Breast epithelium (tissue), 4 donors: ENCODE measurements around the gene PPOX. TPM values are rescaled to one million over a fixed set of nuclear protein-coding genes. Genes with fewer than 3 reads are reported as not detected.
A peak's percentile ranks its signal among the peaks of the same experiment; 100 is the strongest.

Experiments used
- DNase-seq, 2 donors: peaks; one replicate each; pipeline ENCODE4 v3.0.0-alpha.2; 2019; ENCODE audit warnings: low spot score in 2 of 2
- H3K27ac ChIP-seq, 2 donors: fragments of 200-600 bp; sonication (generic) in 1 of 2; one replicate each; pipeline ENCODE4 v1.5.1; 2016 to 2019; ENCODE audit warnings: mild to moderate bottlenecking in 1 of 2
- H3K27me3 ChIP-seq, 2 donors: fragments of 200-600 bp; sonication (generic) in 1 of 2; one replicate each; pipeline versions ENCODE4 v1.5.1 to v1.6.0; 2017 to 2019; ENCODE audit warnings: control low read depth in 1 of 2, mild to moderate bottlenecking in 1 of 2
- H3K36me3 ChIP-seq: fragments of 200-600 bp; one replicate; pipeline ENCODE4 v1.5.1; 2019
- H3K4me1 ChIP-seq, 2 donors: fragments of 200-600 bp; sonication (generic); one replicate each; pipeline ENCODE4 v1.5.1; 2016 to 2019; ENCODE audit warnings: control low read depth in 1 of 2
- H3K4me3 ChIP-seq, 3 donors: fragments of 200-600 bp; sonication (generic); 1 replicate in 2 of 3; 2 replicates in 1 of 3; pipeline ENCODE4 v1.5.1; 2016 to 2019; ENCODE audit warnings: mild to moderate bottlenecking in 3 of 3, moderate library complexity in 2 of 3
- H3K9me3 ChIP-seq, 2 donors: fragments of 200-600 bp; sonication (generic) in 1 of 2; one replicate each; pipeline ENCODE4 v1.5.1; 2016 to 2019; ENCODE audit warnings: control low read depth in 1 of 2
- POLR2A ChIP-seq: fragments of 450-650 bp; IDR thresholded peaks from one replicate; pipeline ENCODE4 v1.6.1; 2016; ENCODE audit warnings: antibody characterized with exemption, mild to moderate bottlenecking, moderate library complexity
- POLR2AphosphoS5 ChIP-seq, 3 donors: sonication (generic); formaldehyde crosslinking; IDR thresholded peaks; one replicate each; pipeline ENCODE4 v1.6.1; 2017; ENCODE audit warnings: antibody characterized with exemption in 3 of 3
- intact Hi-C: fragments of 100-400 bp; cut with DNase I; formaldehyde crosslinking; loops from one replicate; pipeline ENCODE4 v1.15.1; 2023; ENCODE audit warnings: low total_unique reads
- total RNA-seq, 3 donors: library from RNA; depleted of rRNA; stranded (reverse); fragments of >200 nt; gene quantifications; one replicate each; pipeline ENCODE4 v1.1.0, GENCODE V29; 2016
- TF ChIP-seq, protein P1 (sequence below), 3 donors: fragments of 450-650 bp; IDR thresholded peaks; one replicate each; pipeline ENCODE4 v1.5.1; 2016 to 2017; ENCODE audit warnings: antibody characterized with exemption in 3 of 3, mild to moderate bottlenecking in 3 of 3, moderate library complexity in 3 of 3

PPOX gene
- total RNA-seq, 3 donors from 2014 or later, result 19.5 to 26.8 (median 25.2) TPM

- DNase-seq, result peak; percentile 59 to 66
- intact Hi-C loops, result no loop called here
- Histone ChIP-seq H3K36me3 (peaks cover 5% of the 10 kb centered on the region), H3K27ac (peak overlapping the region in 1 of 2 donors; percentile 26), H3K4me3 (no peak overlapping the region), H3K4me1 (no peaks in the 10 kb centered on the region), H3K9me3 (no peaks in the 10 kb centered on the region), H3K27me3 (no peaks in the 10 kb centered on the region)
- TF ChIP-seq, protein P1, sequence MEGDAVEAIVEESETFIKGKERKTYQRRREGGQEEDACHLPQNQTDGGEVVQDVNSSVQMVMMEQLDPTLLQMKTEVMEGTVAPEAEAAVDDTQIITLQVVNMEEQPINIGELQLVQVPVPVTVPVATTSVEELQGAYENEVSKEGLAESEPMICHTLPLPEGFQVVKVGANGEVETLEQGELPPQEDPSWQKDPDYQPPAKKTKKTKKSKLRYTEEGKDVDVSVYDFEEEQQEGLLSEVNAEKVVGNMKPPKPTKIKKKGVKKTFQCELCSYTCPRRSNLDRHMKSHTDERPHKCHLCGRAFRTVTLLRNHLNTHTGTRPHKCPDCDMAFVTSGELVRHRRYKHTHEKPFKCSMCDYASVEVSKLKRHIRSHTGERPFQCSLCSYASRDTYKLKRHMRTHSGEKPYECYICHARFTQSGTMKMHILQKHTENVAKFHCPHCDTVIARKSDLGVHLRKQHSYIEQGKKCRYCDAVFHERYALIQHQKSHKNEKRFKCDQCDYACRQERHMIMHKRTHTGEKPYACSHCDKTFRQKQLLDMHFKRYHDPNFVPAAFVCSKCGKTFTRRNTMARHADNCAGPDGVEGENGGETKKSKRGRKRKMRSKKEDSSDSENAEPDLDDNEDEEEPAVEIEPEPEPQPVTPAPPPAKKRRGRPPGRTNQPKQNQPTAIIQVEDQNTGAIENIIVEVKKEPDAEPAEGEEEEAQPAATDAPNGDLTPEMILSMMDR (IDR thresholded peaks at IDR 0.05), result peak; percentile 54 to 88 (median 85)
- TF ChIP-seq POLR2A, result no peak
- peak in 1 of 3 donors; percentile 8 for TF ChIP-seq POLR2AphosphoS5 (IDR thresholded peaks at IDR 0.05)
These were observed 43.7 kb downstream of the PPOX start for GRCh38 chr1:161209790-161210409.

DNA sequence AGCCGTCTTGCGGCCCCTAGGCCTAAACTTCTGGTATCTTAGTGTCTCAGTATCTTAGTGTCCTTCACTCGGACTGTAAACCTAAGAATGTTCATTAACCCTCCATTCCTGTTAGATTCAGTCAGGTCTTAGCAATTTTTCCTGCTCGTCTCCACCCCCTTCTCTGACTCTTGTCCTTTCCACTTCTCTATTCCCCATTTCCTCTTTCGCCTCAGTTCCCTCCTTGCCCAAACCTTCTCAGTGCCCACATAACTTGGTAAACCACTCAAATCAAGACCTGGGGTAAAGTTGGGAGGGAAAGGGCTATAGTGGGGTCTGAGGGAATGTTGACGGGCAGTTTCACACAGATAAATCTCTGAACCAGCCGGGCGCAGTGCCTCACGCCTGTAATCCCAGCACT is 48.1 kb downstream of the PPOX start:
- no peaks in the 10 kb centered on the region for H3K4me1 ChIP-seq
- H3K36me3 ChIP-seq, result peaks cover 5% of the 10 kb centered on the region
- intact Hi-C loops, result no loop called here
- no peaks in the 10 kb centered on the region for H3K27me3 ChIP-seq
- H3K9me3 ChIP-seq, result no peaks in the 10 kb centered on the region
- DNase-seq, result no peak
- H3K27ac ChIP-seq, result no peak overlapping the region
- no peak for TF ChIP-seq POLR2AphosphoS5 (IDR thresholded peaks at IDR 0.05)
- TF ChIP-seq POLR2A, result no peak
- TF ChIP-seq, protein P1 (IDR thresholded peaks at IDR 0.05), result no peak
- peak overlapping the region in 1 of 3 donors; percentile 43 for H3K4me3 ChIP-seq

- Histone ChIP-seq H3K4me3 (peak within 1 kb of the TSS; percentile 13 to 43 (median 40)), H3K4me1 (no peaks in the 10 kb centered on the region), H3K27me3 (no peaks in the 10 kb centered on the region), H3K27ac (peak within 1 kb of the TSS in 1 of 2 donors; percentile 78), H3K36me3 (peaks cover 5% of the 10 kb centered on the region), H3K9me3 (no peaks in the 10 kb centered on the region)
- TF ChIP-seq, protein P1 (IDR thresholded peaks at IDR 0.05), result no peak
- no peak for TF ChIP-seq POLR2A
- TF ChIP-seq POLR2AphosphoS5 (IDR thresholded peaks at IDR 0.05), result no peak
- no peak for DNase-seq
- intact Hi-C loops, result no loop called here
These were observed 48.9 kb downstream of the PPOX start, which contains the start of gene FCER1G for GRCh38 chr1:161215076-161215475. FCER1G (plus strand) TSS chr1:161215295; CDS start chr1:161215322, 27 bp downstream.

DNA sequence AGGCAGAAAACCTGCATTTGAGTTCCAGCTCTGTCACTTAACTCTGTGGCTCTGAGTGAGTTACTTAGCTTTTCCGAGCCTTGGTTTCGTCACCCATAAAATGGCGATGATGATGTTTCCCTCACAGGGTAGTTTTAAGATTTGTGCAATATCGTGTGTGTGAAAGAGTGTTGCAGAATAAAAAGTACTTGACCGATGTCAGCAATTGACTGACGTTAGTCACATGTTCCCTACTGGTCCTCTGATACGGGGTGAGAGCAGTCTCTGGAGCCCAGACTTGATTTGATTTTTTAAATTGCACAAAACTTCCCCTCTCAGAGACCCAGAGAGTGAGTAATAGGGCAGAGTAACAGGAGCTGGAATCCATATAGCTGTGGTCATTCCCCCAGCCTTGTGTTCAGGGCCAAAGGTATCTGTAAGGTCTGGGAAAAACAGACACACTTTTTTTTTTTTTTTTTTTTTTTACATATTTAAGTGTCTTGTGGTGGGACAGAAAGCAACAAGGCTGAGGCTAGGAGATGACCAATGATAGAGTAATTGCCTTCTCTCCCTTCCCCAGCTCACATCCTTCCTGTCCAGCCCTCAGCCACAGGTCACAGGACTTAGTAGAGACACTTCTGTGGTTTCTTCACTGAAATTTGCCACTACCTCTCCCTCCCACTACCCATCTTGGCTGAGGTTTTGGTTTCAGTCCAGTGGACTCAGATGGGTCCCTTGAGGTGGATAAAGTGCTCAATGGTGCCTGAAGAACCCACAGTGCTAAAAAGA is 50.9 kb downstream of the PPOX start:
- Histone ChIP-seq H3K36me3 (peaks cover 5% of the 10 kb centered on the region), H3K4me3 (peak overlapping the region in 2 of 3 donors; percentile 28 to 43), H3K4me1 (no peaks in the 10 kb centered on the region), H3K9me3 (no peaks in the 10 kb centered on the region), H3K27ac (peak overlapping the region; percentile 58 to 93), H3K27me3 (no peaks in the 10 kb centered on the region)
- intact Hi-C loops, result no loop called here
- TF ChIP-seq, protein P1 (IDR thresholded peaks at IDR 0.05), result no peak
- no peak for TF ChIP-seq POLR2A
- no peak for TF ChIP-seq POLR2AphosphoS5 (IDR thresholded peaks at IDR 0.05)
- no peak for DNase-seq

GRCh38 chr1:161217831-161218230 is 51.6 kb downstream of the PPOX start:
- Histone ChIP-seq H3K4me1 (no peaks in the 10 kb centered on the region), H3K36me3 (peaks cover 5% of the 10 kb centered on the region), H3K27me3 (no peaks in the 10 kb centered on the region), H3K9me3 (no peaks in the 10 kb centered on the region), H3K27ac (peak overlapping the region in 1 of 2 donors; percentile 93), H3K4me3 (peak overlapping the region in 2 of 3 donors; percentile 19 to 28)
- TF ChIP-seq POLR2A (no peak), POLR2AphosphoS5 (IDR thresholded peaks at IDR 0.05) (no peak)
- TF ChIP-seq, protein P1 (IDR thresholded peaks at IDR 0.05), result no peak
- intact Hi-C loops, result no loop called here
- no peak for DNase-seq
